GM12873 (cell line): Measurements from ENCODE around the gene HOXA10.

Experiments
- CTCF ChIP-seq: IDR thresholded peaks from 2 replicates; pipeline ENCODE4 v1.5.1; 2012; ENCODE audit warnings: low read depth, mild to moderate bottlenecking, moderate library complexity, low read length, control low read depth; ENCODE audit not compliant: insufficient read depth; ENCODE audit errors: missing control alignments

HOXA10 gene

GRCh38 chr7:27197137-27198042 is 23.3 kb upstream of the HOXA10 start:
- no peak for TF ChIP-seq CTCF

- TF ChIP-seq CTCF: peak; percentile 80
Observed at GRCh38 chr7:27196287-27196767, 22.2 kb upstream of the HOXA10 start.

- TF ChIP-seq CTCF: no peak
Observed at GRCh38 chr7:27194686-27195379, 20.7 kb upstream of the HOXA10 start.

- no peak for TF ChIP-seq CTCF
Observed at GRCh38 chr7:27194002-27194352, 19.9 kb upstream of the HOXA10 start.

- no peak for TF ChIP-seq CTCF
Observed at GRCh38 chr7:27193335-27194001, 19.3 kb upstream of the HOXA10 start.

- no peak for TF ChIP-seq CTCF
Observed at GRCh38 chr7:27192546-27193334, 18.6 kb upstream of the HOXA10 start.
